Stimulated activated CD8-positive, alpha-beta memory T cell treated with anti-CD3 and anti-CD28 coated beads, Interleukin-2, amount 100 ng/mL, for 1 hour (primary cell): ENCODE data around the gene RRBP1.

Experiments
- DNase-seq, 2 donors: peaks; one replicate each; pipeline ENCODE4 v3.0.0-alpha.2; 2020; ENCODE audit warnings: low read depth in 2 of 2

Gene RRBP1

DNA sequence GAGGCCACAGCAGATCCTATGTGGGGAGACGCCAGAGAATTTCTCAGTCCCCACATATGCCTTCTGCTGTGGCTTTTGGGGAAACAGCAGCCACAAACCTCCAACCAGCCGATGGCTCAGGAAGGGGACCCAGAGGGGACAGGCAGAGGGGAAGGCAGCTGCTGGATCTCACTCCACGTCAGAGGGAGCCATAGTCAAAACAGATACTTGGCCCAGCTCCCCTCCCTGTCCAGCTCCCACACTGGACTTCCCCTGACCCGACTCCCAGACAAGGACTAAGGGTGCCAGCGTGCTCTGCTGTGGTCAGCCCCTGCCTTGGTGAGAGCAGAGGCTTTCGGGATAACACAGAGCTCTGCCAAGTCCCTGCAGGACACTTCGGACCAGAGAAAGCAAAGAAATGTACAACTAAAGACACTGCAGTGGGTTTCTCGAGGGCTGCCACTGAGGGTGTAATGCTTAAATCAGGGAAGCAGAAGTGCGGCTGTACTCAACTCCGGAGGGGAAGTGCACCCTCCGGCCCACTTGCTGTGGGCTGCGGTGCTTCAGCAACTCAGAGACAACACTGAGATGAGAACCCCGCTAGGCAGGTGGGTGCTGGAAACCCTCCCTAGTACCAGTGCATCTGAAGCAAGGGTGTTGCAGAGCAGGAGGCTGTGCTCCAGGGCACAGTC lies 47.2 kb downstream of the RRBP1 start:
- DNase-seq = no peak

DNA sequence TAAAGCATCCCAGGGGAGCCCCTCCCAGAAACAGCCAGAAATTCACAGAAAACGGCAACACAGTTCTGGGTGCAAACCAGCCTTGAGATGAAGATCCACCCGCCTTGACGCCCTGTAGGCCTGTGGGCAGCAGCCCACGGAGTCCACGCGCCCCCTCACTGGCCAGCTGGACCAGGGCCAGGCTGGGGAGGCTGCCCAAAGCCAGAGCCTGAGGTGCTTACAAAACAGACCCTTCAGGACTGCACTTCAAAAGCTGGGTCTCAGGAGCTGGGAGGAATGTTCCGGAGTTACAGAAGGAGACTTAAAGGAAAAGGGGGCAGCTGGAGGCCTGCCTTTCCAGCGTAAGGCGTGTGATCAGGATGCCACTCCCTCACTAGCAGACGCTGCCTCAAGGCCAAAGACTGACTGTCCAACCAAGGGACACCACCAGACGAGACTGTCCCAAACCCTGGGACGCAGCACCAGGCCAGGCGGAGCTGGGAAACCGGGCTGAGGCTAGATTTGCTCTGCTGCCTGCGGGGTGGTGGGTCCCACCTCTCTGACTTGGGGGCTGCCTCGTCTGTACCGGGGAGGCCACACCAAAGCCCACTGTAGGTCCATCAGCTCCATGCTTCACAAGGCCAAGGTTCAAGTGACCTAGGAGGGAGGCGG lies 48.1 kb downstream of the RRBP1 start:
- DNase-seq = no peak

GRCh38 chr20:17633221-17633849 lies 48.7 kb downstream of the RRBP1 start:
- DNase-seq = no peak

GRCh38 chr20:17631576-17632319 lies 50.3 kb downstream of the RRBP1 start:
- DNase-seq = no peak

DNA sequence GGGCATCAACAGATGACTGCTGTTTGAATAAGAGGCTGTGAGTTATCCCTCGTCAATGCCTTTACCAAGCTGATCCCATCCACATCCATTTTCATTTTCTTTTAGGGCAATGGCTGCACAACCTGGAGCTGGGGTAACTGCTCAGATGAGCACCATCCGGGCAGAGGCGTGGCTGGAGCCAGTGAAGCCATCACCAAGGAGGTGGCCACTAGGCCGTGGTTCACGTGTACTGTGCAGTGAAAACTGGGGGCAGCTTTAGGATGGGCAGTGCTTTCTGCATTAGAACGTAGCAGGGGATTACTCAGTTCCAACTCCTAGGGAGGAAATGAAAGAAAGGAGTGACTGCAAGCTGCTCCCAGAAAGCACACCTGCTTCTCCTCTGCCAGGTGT lies 51.2 kb downstream of the RRBP1 start:
- DNase-seq = no peak

GRCh38 chr20:17630151-17630805 lies 51.8 kb downstream of the RRBP1 start:
- no peak for DNase-seq

DNA sequence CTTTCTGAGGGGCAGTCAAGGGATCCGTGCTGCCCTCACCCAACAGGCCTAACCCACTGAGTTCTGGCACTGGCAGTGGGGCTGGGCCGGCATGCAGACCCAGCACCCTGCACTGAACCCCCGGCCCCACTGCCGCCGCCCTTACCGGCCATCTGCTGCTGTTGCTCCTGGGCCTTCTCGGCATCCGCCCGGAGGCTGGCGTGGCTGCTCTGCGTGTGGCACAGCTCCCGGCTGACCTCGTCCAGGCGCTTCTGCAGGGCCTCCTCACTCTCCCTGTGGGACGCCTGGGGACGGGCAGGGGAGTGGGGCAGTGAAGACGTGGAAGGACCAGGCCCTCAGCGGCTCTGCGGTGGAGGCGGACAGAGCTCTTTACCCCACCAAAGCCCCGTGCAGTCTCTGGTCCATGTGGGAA lies 52.4 kb downstream of the RRBP1 start:
- no peak for DNase-seq

DNA sequence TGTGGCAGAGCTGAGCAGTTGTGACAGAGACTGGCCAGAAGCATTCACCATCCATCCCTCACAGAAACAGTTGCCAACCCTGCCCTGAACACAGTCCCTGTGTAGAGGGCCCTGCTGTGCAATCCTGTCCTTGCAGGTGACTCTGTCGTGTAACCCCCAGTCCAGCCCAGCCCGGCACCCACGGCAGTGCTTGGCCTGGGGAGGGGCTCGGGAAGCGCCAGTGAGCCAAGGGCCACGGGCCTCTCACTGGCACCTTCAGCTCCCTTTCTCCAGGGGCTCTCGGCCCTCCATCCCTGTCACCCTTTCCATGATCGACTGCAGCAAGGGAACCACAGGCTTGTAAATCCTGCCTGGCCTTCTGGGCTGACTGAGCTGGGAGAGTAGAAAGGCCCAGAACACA lies 53.0 kb downstream of the RRBP1 start:
- no peak for DNase-seq

- no peak for DNase-seq
Measured at GRCh38 chr20:17628101-17628841, 53.8 kb downstream of the RRBP1 start.

DNA sequence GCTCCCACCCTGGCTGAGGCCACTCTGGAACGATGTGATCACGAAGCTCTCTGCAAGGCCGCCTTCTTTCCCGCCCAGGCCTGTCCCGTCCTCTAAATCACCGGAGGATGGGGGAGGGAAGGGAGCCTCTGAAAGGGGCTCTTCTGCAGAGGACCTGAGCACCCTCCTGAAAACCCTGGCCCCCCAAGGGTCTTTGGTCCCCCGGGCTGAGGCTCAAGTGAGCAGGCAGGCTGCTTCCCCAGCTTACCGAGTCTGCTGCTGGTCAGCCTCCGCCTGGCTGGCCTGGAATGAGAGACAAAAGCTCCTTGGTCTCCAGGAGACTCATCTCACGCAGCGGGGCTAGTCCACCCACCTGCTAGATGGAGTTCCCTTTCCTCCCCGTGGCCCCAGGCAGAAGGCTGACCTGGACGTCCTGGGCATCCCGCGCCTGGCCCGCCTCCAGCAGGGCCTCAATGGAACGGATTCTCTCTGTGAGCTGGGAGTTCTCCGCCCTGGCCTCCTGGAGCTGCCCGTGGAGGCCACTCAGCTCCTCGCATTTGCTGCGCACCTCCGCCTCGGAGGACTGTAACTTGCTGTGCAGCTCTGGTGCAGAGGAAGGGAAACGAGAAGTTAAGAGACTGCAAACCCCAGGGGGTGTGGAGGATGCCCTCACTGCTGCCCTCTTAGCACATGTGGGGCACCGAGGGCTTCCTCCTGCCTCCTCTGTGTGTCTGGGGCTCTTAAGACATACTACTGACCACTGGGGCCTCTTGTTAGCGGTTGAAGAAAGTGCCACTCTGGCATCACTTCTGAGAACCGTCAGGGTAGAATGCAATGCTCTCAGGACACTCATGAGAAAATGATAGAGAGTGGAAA lies 54.7 kb downstream of the RRBP1 start:
- DNase-seq = no peak

DNA sequence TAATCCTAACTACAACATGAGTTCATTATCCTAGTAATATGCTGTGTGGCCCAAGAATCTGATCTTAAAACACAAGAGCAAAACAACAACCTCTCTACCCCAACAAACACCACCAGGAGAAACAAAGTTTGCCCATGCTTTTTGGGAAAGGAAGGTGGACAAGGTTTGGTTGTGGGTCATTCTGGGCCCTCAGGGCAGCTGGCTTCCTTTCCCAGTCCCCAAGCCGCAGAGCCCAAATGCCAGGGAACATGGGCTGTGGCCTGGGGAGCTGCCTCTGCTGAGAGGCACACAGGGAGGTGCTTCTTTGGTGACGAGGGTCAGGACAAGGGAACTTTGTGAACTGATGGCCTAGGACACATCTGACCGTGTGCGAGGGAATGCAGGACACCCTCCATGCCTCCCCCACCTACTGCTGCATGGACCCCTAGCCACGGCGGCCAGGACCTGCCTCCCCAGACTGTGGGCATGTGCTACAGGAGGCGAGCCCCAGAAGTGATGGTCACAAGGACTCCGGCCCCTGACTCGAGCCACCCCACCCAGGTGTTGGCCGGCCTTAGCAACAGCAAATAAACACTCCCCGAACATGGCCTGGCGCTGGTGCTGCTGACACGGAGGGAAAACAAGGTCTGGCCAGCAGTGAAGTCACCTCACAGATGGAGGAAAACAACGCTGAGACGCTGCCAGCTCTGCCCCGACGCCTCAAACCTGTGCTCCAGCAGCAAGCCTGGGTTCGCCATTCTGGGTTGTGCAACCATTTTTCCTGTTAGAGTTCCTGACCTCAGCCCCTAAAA lies 55.6 kb downstream of the RRBP1 start:
- no peak for DNase-seq

- no peak for DNase-seq
Measured at GRCh38 chr20:17625246-17626051, 56.6 kb downstream of the RRBP1 start.

DNA sequence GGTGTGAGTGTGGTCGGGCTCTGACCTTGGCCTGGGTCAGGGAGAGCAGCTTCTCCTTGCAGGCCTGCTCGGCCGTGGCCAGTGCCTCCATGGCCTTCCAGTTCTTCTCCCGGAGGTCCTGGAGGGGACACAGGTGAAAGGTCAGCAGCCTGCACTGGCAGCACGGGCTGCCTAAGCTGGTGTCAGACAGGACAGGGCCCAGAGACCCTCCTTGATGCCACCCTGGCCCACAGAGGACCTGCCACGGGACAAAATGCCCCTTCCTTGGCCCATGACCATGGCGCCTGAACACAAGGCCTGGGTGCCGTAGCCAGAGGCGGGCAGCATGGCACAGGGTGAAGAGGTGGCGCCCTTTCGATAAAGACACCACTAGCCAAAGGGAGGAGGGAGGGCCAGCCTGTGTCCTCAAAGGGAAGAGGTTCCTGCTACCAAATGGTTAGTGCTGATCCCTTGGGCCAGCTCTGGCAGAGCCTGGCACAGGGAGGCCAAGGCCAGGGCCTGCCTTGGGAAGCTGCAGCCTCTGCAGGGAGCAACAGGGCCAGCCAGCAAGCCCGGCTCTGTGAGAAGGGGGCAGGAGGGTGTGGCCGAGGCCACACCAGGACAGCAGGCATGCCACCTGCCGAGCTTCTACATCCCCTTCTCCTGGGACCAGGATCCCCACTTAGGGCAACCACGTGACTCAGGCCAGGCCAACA lies 57.3 kb downstream of the RRBP1 start:
- DNase-seq = no peak

DNA sequence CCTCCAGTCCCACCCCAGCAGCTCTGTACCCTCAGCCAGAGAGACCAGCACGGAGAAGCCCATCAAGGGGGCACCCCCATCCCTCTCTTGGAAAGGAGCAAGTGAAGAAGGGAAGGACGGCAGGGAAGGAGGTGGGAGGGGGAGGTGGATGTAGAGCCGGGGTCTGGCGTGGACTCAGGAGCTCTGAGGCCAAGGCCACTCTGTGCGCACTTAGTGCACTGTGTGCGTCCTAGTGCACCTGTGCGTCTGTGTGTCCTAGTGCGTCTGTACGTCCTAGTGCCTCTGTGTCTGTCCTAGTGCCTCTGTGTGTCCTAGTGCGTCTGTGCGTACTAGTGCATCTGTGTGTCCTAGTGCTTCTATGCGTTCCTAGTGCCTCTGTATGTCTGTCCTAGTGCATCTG lies 58.0 kb downstream of the RRBP1 start:
- no peak for DNase-seq

DNA sequence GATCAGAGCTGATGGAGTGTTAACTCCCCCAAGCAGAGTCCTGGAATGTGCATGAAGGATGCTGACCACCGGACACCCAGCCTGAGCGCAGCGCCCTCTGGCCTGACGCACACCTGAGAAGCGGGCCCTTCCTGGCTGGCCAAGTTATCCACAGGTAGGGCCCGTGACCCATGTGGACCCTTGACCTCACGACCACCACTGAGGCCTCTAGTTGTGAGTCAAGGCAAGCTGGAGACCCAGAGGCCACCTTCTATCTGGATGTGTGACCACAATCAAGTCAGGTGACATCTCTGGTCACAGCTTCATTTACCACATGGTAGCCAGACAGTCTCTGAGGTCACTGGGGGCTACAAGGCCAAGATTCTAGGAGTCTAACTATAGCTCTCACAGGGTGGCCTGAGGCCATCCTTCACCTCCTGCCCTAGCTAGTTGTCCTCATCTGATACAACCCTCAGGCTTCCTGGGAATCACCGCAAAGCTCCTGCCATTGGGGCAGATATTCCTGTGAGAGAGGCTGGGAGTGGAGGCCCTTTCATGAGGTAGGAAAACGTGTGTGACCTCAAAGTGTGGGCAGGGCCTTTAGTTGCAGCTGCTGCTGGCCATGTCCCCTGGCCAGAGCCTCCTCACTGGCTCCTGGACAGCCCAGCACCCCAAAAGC lies 59.1 kb downstream of the RRBP1 start:
- DNase-seq = no peak

GRCh38 chr20:17622086-17622850 lies 59.8 kb downstream of the RRBP1 start:
- no peak for DNase-seq
